DND-41 (cell line): ENCODE measurements around the gene VPS13C.

Source experiments
- ATAC-seq: fragments of 200-7000 bp; cut with Tn5 transposase; 3 replicates; pipeline ENCODE4 v1.9.1; 2021; ENCODE audit warnings: low read depth; ENCODE audit not compliant: insufficient read depth
- DNase-seq: peaks from one replicate; pipeline ENCODE4 v3.0.0-alpha.2; 2020
- H2AFZ ChIP-seq: 2 replicates; pipeline ENCODE4 v1.6.0; 2012; ENCODE audit warnings: low read depth, low read length
- H3K27ac ChIP-seq: 2 replicates; pipeline ENCODE4 v1.5.1; 2012; ENCODE audit warnings: low read length, inconsistent platforms
- H3K27me3 ChIP-seq: fragments of 200-600 bp; sonication (generic); 2 replicates; pipeline ENCODE4 v1.6.0; 2012; ENCODE audit warnings: low read length, mild to moderate bottlenecking, inconsistent platforms; ENCODE audit not compliant: insufficient read depth, poor library complexity
- H3K36me3 ChIP-seq: 2 replicates; pipeline ENCODE4 v1.5.1; 2012; ENCODE audit warnings: low read length, inconsistent platforms; ENCODE audit not compliant: insufficient read depth
- H3K4me1 ChIP-seq: 2 replicates; pipeline ENCODE4 v1.5.1; 2012; ENCODE audit warnings: mild to moderate bottlenecking, low read length; ENCODE audit not compliant: insufficient read depth
- H3K4me2 ChIP-seq: 2 replicates; pipeline ENCODE4 v1.6.0; 2012; ENCODE audit warnings: mild to moderate bottlenecking, moderate library complexity, low read length, inconsistent platforms; ENCODE audit not compliant: insufficient read depth
- H3K4me3 ChIP-seq, 2 experiments: fragments of 200-600 bp in 1 of 2; shearing (Covaris generic) in 1 of 2; 2 replicates each; pipeline ENCODE4 v1.5.1; 2012 to 2016; ENCODE audit warnings: inconsistent platforms in 2 of 2, low read length in 2 of 2, mild to moderate bottlenecking in 2 of 2, low read depth in 1 of 2, moderate library complexity in 1 of 2
- H3K79me2 ChIP-seq: 2 replicates; pipeline ENCODE4 v1.6.0; 2012; ENCODE audit warnings: low read length, inconsistent platforms; ENCODE audit not compliant: insufficient read depth
- H3K9ac ChIP-seq: 2 replicates; pipeline ENCODE4 v1.6.0; 2012; ENCODE audit warnings: low read depth, mild to moderate bottlenecking, inconsistent platforms, low read length, moderate library complexity
- H3K9me3 ChIP-seq: 2 replicates; pipeline ENCODE4 v1.5.1; 2012; ENCODE audit warnings: low read length, moderate library complexity, mild to moderate bottlenecking, inconsistent platforms; ENCODE audit not compliant: insufficient read depth, severe bottlenecking
- H4K20me1 ChIP-seq: 2 replicates; pipeline ENCODE4 v1.6.0; 2012; ENCODE audit warnings: low read length; ENCODE audit not compliant: insufficient read depth
- CTCF ChIP-seq: IDR thresholded peaks from 2 replicates; pipeline ENCODE4 v1.5.1; 2012; ENCODE audit warnings: borderline replicate concordance, low read length, moderate library complexity, mild to moderate bottlenecking; ENCODE audit not compliant: poor library complexity, severe bottlenecking; ENCODE audit errors: extremely low read depth
- EZH2 ChIP-seq: IDR thresholded peaks from 3 replicates; pipeline ENCODE4 v1.6.1; 2012; ENCODE audit warnings: borderline replicate concordance, low read depth, mild to moderate bottlenecking, moderate library complexity, low read length, inconsistent platforms; ENCODE audit not compliant: severe bottlenecking

Gene VPS13C

GRCh38 chr15:62053439-62054085 lies 6.7 kb downstream of the VPS13C start:
- no peaks in the 10 kb centered on the region for H3K9me3 ChIP-seq

GRCh38 chr15:62052713-62053112 lies 7.5 kb downstream of the VPS13C start:
- DNase-seq (no peak), ATAC-seq (no peak)
- no peak overlapping the region for H3K4me2 ChIP-seq
- H3K79me2 ChIP-seq, result peaks cover 76% of the 10 kb centered on the region
- no peak overlapping the region for H3K9ac ChIP-seq
- H2AFZ ChIP-seq, result no peak overlapping the region
- H3K4me1 ChIP-seq, result peaks cover 22% of the 10 kb centered on the region
- peaks cover 3% of the 10 kb centered on the region; the same call in 1 of the 2 replicates for H3K36me3 ChIP-seq
- TF ChIP-seq EZH2 (no peak), CTCF (no peak)
- no peak overlapping the region for H3K4me3 ChIP-seq
- H4K20me1 ChIP-seq, result peaks cover 20% of the 10 kb centered on the region; the same call in 1 of the 2 replicates
- H3K27ac ChIP-seq, result no peak overlapping the region
- H3K27me3 ChIP-seq, result no peaks in the 10 kb centered on the region
- H3K9me3 ChIP-seq, result no peaks in the 10 kb centered on the region

More at GRCh38 chr15:62053439-62054085, 6.7 kb downstream of the VPS13C start:
- no peak overlapping the region for H3K4me2 ChIP-seq
- H3K4me3 ChIP-seq, result no peak overlapping the region
- peaks cover 3% of the 10 kb centered on the region; the same call in 1 of the 2 replicates for H3K36me3 ChIP-seq
- DNase-seq (no peak), ATAC-seq (no peak)
- H2AFZ ChIP-seq, result no peak overlapping the region
- peaks cover 83% of the 10 kb centered on the region for H3K79me2 ChIP-seq
- H3K4me1 ChIP-seq, result peaks cover 30% of the 10 kb centered on the region
- no peaks in the 10 kb centered on the region for H3K27me3 ChIP-seq
- H3K9ac ChIP-seq, result no peak overlapping the region
- peak overlapping the region; percentile 36; the same call in 1 of the 2 replicates for H3K27ac ChIP-seq
- TF ChIP-seq EZH2, result no peak
- TF ChIP-seq CTCF, result no peak
- peaks cover 20% of the 10 kb centered on the region; the same call in 1 of the 2 replicates for H4K20me1 ChIP-seq

GRCh38 chr15:62051166-62051565 lies 9.1 kb downstream of the VPS13C start:
- Histone ChIP-seq H2AFZ (no peak overlapping the region), H3K9ac (no peak overlapping the region), H3K27me3 (no peaks in the 10 kb centered on the region), H3K4me2 (no peak overlapping the region), H3K36me3 (peaks cover 3% of the 10 kb centered on the region; the same call in 1 of the 2 replicates), H3K79me2 (peaks cover 79% of the 10 kb centered on the region), H3K9me3 (no peaks in the 10 kb centered on the region), H3K4me3 (no peak overlapping the region), H3K4me1 (peaks cover 20% of the 10 kb centered on the region), H4K20me1 (peaks cover 20% of the 10 kb centered on the region; the same call in 1 of the 2 replicates), H3K27ac (no peak overlapping the region)
- no peak for ATAC-seq
- DNase-seq, result no peak
- no peak for TF ChIP-seq EZH2
- TF ChIP-seq CTCF, result no peak
